A549 treated with CORT108297 at 1 μM for 4 hours (cell line): ENCODE results near the gene MAD2L1. TPM values are rescaled to one million over a fixed set of nuclear protein-coding genes. Genes with fewer than 3 reads are reported as not detected.

Experiments
- total RNA-seq: library from RNA; stranded (reverse); fragments of 200-300 nt; extraction: Qiagen RNA extraction; gene quantifications from 5 replicates; pipeline ENCODE4 v1.2.3, GENCODE V29; 2022

The MAD2L1 gene
- total RNA-seq, result 46.7 to 63.3 TPM (median 49.3 TPM) in 5 replicates

GRCh38 chr4:120066517-120067340, at the start of gene MAD2L1:
MAD2L1 (minus strand) TSS chr4:120066848; CDS start chr4:120066734, 114 bp downstream.

